Suprapubic skin (tissue), 3 donors: Measurements from ENCODE around the gene SPTBN1.

Source experiments
- CTCF ChIP-seq, 2 donors: fragments of 200-600 bp in 1 of 2; fragments of 450-650 bp in 1 of 2; sonication (generic) in 1 of 2; IDR thresholded peaks; one replicate each; pipeline ENCODE4 v1.5.1; 2016 to 2019; ENCODE audit warnings: antibody characterized with exemption in 2 of 2, mild to moderate bottlenecking in 1 of 2, moderate library complexity in 1 of 2
- EP300 ChIP-seq: sonication (generic); formaldehyde crosslinking; IDR thresholded peaks from one replicate; pipeline ENCODE4 v1.6.1; 2017; ENCODE audit warnings: antibody characterized with exemption
- POLR2A ChIP-seq, 2 donors: fragments of 450-650 bp; IDR thresholded peaks; one replicate each; pipeline ENCODE4 v1.6.1; 2017; ENCODE audit warnings: antibody characterized with exemption in 2 of 2, mild to moderate bottlenecking in 2 of 2, moderate library complexity in 2 of 2

- TF ChIP-seq CTCF (IDR thresholded peaks at IDR 0.05) (no peak), POLR2A (IDR thresholded peaks at IDR 0.05) (no peak), EP300 (no peak)
These were observed 248.1 kb downstream of the SPTBN1 start for GRCh38 chr2:54704238-54704637.
